ENCODE measurements around the gene SNRPD2. TPM values are rescaled to one million over a fixed set of nuclear protein-coding genes. Genes with fewer than 3 reads are reported as not detected.

Gene SNRPD2
- total and polyA plus RNA-seq, 9 donors, result 279 to 508 (median 382) TPM

DNA sequence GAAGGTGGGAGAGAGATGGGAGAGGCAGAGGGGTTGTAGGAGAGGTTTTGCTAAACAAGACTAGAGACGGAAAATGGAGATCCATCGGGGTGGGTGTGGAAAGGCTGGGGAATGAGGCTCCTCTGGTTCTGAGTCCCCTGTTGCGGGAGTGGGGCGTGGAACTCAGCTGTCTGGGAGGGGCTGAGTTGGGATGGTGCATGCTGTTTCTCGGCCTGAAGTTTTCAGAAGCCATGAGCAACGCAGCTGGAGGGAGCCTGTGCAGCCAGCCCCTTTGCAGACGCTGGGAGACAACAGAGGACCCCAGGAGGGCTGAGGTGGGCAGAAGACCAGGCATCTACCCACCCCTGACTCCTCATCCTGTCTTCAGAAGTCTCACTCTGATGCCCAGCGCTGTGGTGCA, 31.1 kb downstream of the SNRPD2 start:
- DNase-seq, result no peak
- Histone ChIP-seq H3K27me3 (no peaks in the 10 kb centered on the region), H3K4me3 (no peak overlapping the region), H3K36me3 (no peaks in the 10 kb centered on the region), H3K9me3 (no peaks in the 10 kb centered on the region), H3K27ac (no peak overlapping the region), H3K4me1 (ENCODE audit: insufficient read depth) (no peaks in the 10 kb centered on the region)
- TF ChIP-seq, protein P1, sequence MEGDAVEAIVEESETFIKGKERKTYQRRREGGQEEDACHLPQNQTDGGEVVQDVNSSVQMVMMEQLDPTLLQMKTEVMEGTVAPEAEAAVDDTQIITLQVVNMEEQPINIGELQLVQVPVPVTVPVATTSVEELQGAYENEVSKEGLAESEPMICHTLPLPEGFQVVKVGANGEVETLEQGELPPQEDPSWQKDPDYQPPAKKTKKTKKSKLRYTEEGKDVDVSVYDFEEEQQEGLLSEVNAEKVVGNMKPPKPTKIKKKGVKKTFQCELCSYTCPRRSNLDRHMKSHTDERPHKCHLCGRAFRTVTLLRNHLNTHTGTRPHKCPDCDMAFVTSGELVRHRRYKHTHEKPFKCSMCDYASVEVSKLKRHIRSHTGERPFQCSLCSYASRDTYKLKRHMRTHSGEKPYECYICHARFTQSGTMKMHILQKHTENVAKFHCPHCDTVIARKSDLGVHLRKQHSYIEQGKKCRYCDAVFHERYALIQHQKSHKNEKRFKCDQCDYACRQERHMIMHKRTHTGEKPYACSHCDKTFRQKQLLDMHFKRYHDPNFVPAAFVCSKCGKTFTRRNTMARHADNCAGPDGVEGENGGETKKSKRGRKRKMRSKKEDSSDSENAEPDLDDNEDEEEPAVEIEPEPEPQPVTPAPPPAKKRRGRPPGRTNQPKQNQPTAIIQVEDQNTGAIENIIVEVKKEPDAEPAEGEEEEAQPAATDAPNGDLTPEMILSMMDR (IDR thresholded peaks at IDR 0.05), result no peak
- no peak for TF ChIP-seq POLR2A (IDR thresholded peaks at IDR 0.05)
- no peak for TF ChIP-seq EP300 (IDR thresholded peaks at IDR 0.05)
- 19 to 31% (median 23%) methylated on average over 8 of the region's 8 CpGs for WGBS, 3 donors
- intact Hi-C loops (cut with DNase I), result no loop called here

- Histone ChIP-seq H3K27me3 (no peaks in the 10 kb centered on the region), H3K9me3 (no peaks in the 10 kb centered on the region), H3K27ac (no peak overlapping the region), H3K36me3 (no peaks in the 10 kb centered on the region), H3K4me1 (ENCODE audit: insufficient read depth) (no peaks in the 10 kb centered on the region), H3K4me3 (no peak overlapping the region)
- WGBS, 3 donors, result 50 to 63% (median 57%) methylated on average over 6 of the region's 6 CpGs
- TF ChIP-seq, protein P1 (IDR thresholded peaks at IDR 0.05), result no peak
- TF ChIP-seq POLR2A (IDR thresholded peaks at IDR 0.05), result no peak
- no peak for TF ChIP-seq EP300 (IDR thresholded peaks at IDR 0.05)
- no peak for DNase-seq
- intact Hi-C loops (cut with DNase I), result no loop called here
Observed at GRCh38 chr19:45659096-45659729, 32.5 kb downstream of the SNRPD2 start.

DNA sequence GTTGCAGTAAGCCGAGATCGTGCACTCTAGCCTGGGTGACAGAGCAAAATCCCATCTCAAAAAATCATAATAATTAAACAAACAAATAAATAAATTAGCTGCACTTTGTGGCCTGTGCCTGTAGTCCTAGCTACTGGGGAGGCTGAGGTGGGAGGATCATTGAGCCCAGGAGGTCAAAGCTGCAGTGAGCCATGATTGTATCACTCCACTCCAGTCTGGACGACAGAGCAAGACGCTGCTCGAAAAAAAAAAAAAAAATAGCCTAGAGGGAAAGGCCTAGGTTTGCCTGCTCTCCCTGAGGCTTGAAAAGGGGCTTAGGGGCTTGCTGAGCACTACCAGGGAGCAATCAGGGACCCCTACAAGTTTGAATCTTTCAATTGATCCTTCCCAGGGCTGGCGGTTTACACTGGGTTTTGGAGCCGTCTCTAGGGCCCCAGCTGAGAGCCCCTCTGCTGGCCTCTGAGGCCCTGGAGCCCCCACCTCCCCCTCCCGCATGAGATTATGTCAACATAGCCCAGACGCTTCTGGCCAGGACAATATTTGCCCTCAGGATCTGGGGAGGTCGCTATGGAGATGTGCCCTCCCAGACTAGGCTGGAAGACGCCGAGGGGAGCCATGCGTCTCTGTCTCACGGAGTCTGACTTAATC, 34.1 kb downstream of the SNRPD2 start:
- H3K27ac ChIP-seq, result no peak overlapping the region
- no peaks in the 10 kb centered on the region for H3K9me3 ChIP-seq
- H3K4me3 ChIP-seq, result no peak overlapping the region
- H3K27me3 ChIP-seq, result no peaks in the 10 kb centered on the region
- TF ChIP-seq EP300 (IDR thresholded peaks at IDR 0.05), result no peak
- TF ChIP-seq POLR2A (IDR thresholded peaks at IDR 0.05), result no peak
- TF ChIP-seq, protein P1 (IDR thresholded peaks at IDR 0.05), result no peak
- no peaks in the 10 kb centered on the region for H3K36me3 ChIP-seq
- no peak for DNase-seq
- WGBS, 3 donors, result 30 to 39% (median 37%) methylated on average over 14 of the region's 14 CpGs
- H3K4me1 ChIP-seq (ENCODE audit: insufficient read depth), result no peaks in the 10 kb centered on the region
- intact Hi-C loops (cut with DNase I), result no loop called here

DNA sequence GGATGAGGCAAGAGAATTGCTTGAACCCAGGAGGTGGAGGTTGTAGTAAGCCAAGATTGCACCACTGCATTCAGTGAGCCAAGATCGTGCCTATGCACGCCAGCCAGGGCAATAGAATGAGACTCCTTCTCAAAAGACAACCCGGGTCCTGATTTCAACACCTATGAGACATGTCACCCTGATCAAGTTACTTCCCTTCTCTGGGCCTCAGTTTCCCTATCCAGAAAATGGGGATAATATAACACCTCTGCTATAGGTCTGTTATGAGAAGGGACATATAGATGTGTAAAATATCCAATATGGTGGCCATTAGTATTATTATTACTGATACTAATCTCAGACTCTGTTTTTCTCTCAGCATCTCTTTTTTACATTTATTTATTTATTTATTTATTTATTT, 36.7 kb downstream of the SNRPD2 start:
- Histone ChIP-seq H3K27me3 (no peaks in the 10 kb centered on the region), H3K9me3 (no peaks in the 10 kb centered on the region), H3K4me3 (no peak overlapping the region), H3K27ac (no peak overlapping the region), H3K36me3 (no peaks in the 10 kb centered on the region), H3K4me1 (ENCODE audit: insufficient read depth) (no peaks in the 10 kb centered on the region)
- 77 to 97% (median 78%) methylated on average over 3 of the region's 3 CpGs for WGBS, 3 donors
- no peak for DNase-seq
- intact Hi-C loops (cut with DNase I), result no loop called here
- TF ChIP-seq, protein P1 (IDR thresholded peaks at IDR 0.05), result no peak
- TF ChIP-seq POLR2A (IDR thresholded peaks at IDR 0.05) (no peak), EP300 (IDR thresholded peaks at IDR 0.05) (no peak)

All from ovary (tissue), 9 donors.